Nephron (organoid): ENCODE measurements around the gene MESP2.

Experiments
- H3K27ac Mint-ChIP-seq, 3 experiments: 2 replicates each; pipeline ENCODE4 v1.8.0; 2020; ENCODE audit warnings: mixed read lengths in 3 of 3, mild to moderate bottlenecking in 2 of 3, moderate library complexity in 1 of 3
- H3K27me3 Mint-ChIP-seq: 2 replicates; pipeline ENCODE4 v1.8.0; 2021; ENCODE audit warnings: low read depth, mild to moderate bottlenecking, moderate library complexity, mixed read lengths
- H3K36me3 Mint-ChIP-seq: 2 replicates; pipeline ENCODE4 v1.8.0; 2020; ENCODE audit warnings: low read depth, mixed read lengths
- H3K4me1 Mint-ChIP-seq: 2 replicates; pipeline ENCODE4 v1.8.0; 2020; ENCODE audit warnings: mixed read lengths
- H3K4me3 Mint-ChIP-seq, 3 experiments: 2 replicates each; pipeline ENCODE4 v1.8.0; 2020; ENCODE audit warnings: mild to moderate bottlenecking in 3 of 3, mixed read lengths in 3 of 3, moderate library complexity in 2 of 3
- H3K9me3 Mint-ChIP-seq: 2 replicates; pipeline ENCODE4 v1.8.0; 2020; ENCODE audit warnings: mixed read lengths
- CTCF ChIP-seq, 3 experiments: fragments of 200-600 bp; sonication (generic); IDR thresholded peaks; one replicate each; pipeline ENCODE4 v1.5.0; 2021; ENCODE audit warnings: antibody characterized with exemption in 3 of 3; ENCODE audit not compliant: unreplicated experiment in 3 of 3

The MESP2 gene

GRCh38 chr15:89776274-89777072, at the start of gene MESP2:
TSS of gene MESP2 (plus strand) at chr15:89776332. CDS start at chr15:89776358, 26 bp downstream.
- Mint-ChIP-seq H3K27ac (peak within 1 kb of the TSS in 1 of 3 experiments; percentile 22), H3K4me3 (peak within 1 kb of the TSS; percentile 43 to 64 (median 56)), H3K9me3 (no peaks in the 10 kb centered on the region), H3K4me1 (no peaks in the 10 kb centered on the region), H3K27me3 (peaks cover 9% of the 10 kb centered on the region), H3K36me3 (no peaks in the 10 kb centered on the region)
- peak; percentile 38 to 49 (median 42) for TF ChIP-seq CTCF (IDR thresholded peaks at IDR 0.05; ENCODE audit: unreplicated experiment in 3 of 3)

DNA sequence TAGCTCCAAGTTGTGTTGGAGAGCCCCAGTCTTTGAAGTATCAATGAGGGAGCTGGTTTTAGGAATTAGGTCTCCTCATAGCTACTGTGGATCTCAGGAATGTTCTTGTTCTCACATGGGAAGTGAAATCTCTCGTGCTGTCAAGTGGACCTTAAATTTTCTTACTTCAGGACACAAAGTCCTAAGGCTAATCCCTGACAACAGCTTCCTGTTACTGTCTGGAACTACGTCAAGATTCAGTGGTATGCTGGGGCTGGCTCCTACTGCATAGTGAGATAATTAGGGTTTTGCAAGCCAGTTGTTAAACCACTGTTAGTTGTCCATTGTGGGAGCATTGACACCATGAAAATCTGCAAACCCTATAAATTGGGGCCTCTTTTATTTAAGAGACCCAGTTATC, 47.9 kb upstream of the MESP2 start:
- Mint-ChIP-seq H3K4me1 (no peaks in the 10 kb centered on the region), H3K27me3 (peaks cover 19% of the 10 kb centered on the region), H3K4me3 (no peak overlapping the region), H3K9me3 (no peaks in the 10 kb centered on the region), H3K27ac (no peak overlapping the region), H3K36me3 (no peaks in the 10 kb centered on the region)
- no peak for TF ChIP-seq CTCF (IDR thresholded peaks at IDR 0.05; ENCODE audit: unreplicated experiment in 3 of 3)

DNA sequence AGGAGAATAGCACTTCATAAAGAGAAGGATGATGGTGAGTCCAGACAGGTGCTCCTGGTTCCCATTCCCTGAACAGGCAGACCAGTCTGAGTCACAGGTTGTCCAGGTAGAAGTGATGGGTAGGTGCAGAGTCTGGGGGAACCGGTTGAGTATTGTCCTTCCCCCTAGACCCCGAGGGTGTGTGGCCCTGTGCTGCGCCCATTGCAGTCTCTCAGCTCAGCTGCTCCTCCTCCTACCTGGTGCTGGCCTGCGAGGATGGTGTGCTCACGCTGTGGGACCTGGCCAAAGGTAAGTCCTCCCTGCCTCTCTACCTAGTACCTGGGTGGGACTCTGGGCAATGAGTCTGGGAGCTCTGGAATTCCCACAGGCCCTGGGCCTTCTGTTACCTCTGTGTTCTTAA, 44.9 kb upstream of the MESP2 start:
- H3K36me3 Mint-ChIP-seq: no peaks in the 10 kb centered on the region
- H3K9me3 Mint-ChIP-seq: no peaks in the 10 kb centered on the region
- H3K27me3 Mint-ChIP-seq: peaks cover 29% of the 10 kb centered on the region
- no peak for TF ChIP-seq CTCF (IDR thresholded peaks at IDR 0.05; ENCODE audit: unreplicated experiment in 3 of 3)
- H3K4me1 Mint-ChIP-seq: no peaks in the 10 kb centered on the region
- H3K4me3 Mint-ChIP-seq: no peak overlapping the region
- no peak overlapping the region for H3K27ac Mint-ChIP-seq

DNA sequence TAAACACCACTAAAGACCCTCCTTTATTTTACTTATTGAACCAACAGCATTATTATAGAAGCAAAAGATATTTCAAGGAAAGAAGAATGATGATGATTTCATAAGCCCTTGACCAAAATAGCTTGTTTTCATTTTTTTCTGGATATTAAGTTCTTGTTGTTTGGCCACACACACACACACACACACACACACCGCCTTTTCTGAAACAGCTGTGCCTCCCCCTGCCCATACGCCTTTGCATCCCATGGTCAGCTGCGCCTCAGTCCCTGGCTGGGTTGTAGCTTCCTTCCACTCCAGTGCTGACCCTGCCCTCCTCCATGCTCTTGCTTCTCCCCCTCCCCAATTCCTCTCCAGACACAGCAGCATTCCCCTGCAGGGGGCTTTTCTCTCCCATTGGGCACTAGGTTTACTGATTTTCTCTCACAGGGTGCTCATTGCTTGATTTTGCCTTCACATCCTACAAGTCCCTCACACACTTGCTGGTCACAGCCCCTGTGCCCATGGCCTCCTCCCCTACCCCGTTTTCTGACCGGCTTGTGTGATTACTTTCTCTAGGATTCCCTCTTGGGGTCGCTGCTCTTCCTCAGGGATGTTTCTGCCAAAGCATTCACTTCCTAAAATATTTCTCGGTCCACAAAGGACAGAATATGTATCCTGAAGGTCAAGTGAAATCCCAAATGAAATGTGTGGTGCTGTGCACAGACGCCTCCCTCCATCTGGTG, 43.5 kb upstream of the MESP2 start:
- no peaks in the 10 kb centered on the region for H3K9me3 Mint-ChIP-seq
- H3K36me3 Mint-ChIP-seq: no peaks in the 10 kb centered on the region
- no peak for TF ChIP-seq CTCF (IDR thresholded peaks at IDR 0.05; ENCODE audit: unreplicated experiment in 3 of 3)
- peaks cover 4% of the 10 kb centered on the region for H3K4me1 Mint-ChIP-seq
- no peak overlapping the region for H3K4me3 Mint-ChIP-seq
- H3K27ac Mint-ChIP-seq: no peak overlapping the region
- peaks cover 36% of the 10 kb centered on the region for H3K27me3 Mint-ChIP-seq

GRCh38 chr15:89735773-89736172, 40.4 kb upstream of the MESP2 start:
- no peak for TF ChIP-seq CTCF (IDR thresholded peaks at IDR 0.05; ENCODE audit: unreplicated experiment in 3 of 3)
- Mint-ChIP-seq H3K4me3 (no peak overlapping the region), H3K27me3 (peaks cover 36% of the 10 kb centered on the region), H3K36me3 (no peaks in the 10 kb centered on the region), H3K27ac (no peak overlapping the region), H3K4me1 (peaks cover 4% of the 10 kb centered on the region), H3K9me3 (no peaks in the 10 kb centered on the region)
